Thyroid gland (tissue), 4 donors: ENCODE measurements around the gene POU2F3. TPM values are rescaled to one million over a fixed set of nuclear protein-coding genes. Genes with fewer than 3 reads are reported as not detected.

Experiments
- DNase-seq, 2 donors: peaks; one replicate each; pipeline ENCODE4 v3.0.0-alpha.2; 2019
- H3K27ac ChIP-seq, 3 donors: fragments of 200-600 bp; sonication (generic); 1 replicate in 2 of 3; 2 replicates in 1 of 3; pipeline ENCODE4 v1.5.1; 2016 to 2019; ENCODE audit warnings: mild to moderate bottlenecking in 1 of 3, moderate library complexity in 1 of 3
- H3K27me3 ChIP-seq: fragments of 200-600 bp; sonication (generic); one replicate; pipeline ENCODE4 v1.5.1; 2019
- H3K36me3 ChIP-seq, 2 donors: fragments of 200-600 bp; sonication (generic); one replicate each; pipeline ENCODE4 v1.5.1; 2016 to 2019
- H3K4me1 ChIP-seq, 2 donors: fragments of 200-600 bp; sonication (generic); one replicate each; pipeline ENCODE4 v1.5.1; 2017 to 2019
- H3K4me3 ChIP-seq, 3 donors: fragments of 200-600 bp; sonication (generic); replicated peaks in 1 of 3; 1 replicate in 2 of 3; 2 replicates in 1 of 3; pipeline ENCODE4 v1.5.1; 2016; ENCODE audit warnings: mild to moderate bottlenecking in 1 of 3
- H3K9me3 ChIP-seq: fragments of 200-600 bp; sonication (generic); one replicate; pipeline ENCODE4 v1.5.1; 2017
- POLR2A ChIP-seq, 2 donors: fragments of 450-650 bp; IDR thresholded peaks; one replicate each; pipeline ENCODE4 v1.6.1; 2017; ENCODE audit warnings: antibody characterized with exemption in 2 of 2, mild to moderate bottlenecking in 2 of 2, moderate library complexity in 1 of 2
- WGBS, 2 donors: methylation state at CpG; one replicate each; pipeline ENCODE4 v1.1.5; 2017; 5-methylcytosine and 5-hydroxymethylcytosine counted together
- intact Hi-C: fragments of 100-400 bp; cut with DNase I; formaldehyde crosslinking; loops from one replicate; pipeline ENCODE4 v1.15.1; 2023
- total RNA-seq, 4 donors: library from RNA; depleted of rRNA; stranded (reverse); fragments of >200 nt; gene quantifications; one replicate each; pipeline ENCODE4 v1.2.3, GENCODE V29; 2016
- TF ChIP-seq, protein P1 (sequence below), 6 experiments: fragments of 200-600 bp in 3 of 6; fragments of 450-650 bp in 3 of 6; sonication (generic) in 3 of 6; IDR thresholded peaks; one replicate each; pipeline ENCODE4 v1.5.1; 2016 to 2019; ENCODE audit warnings: antibody characterized with exemption in 6 of 6, mild to moderate bottlenecking in 2 of 6, inconsistent platforms in 1 of 6, moderate library complexity in 1 of 6

The POU2F3 gene
- total RNA-seq, 4 donors from 2014 or later = 1.2 to 2.3 (median 1.8) TPM

DNA sequence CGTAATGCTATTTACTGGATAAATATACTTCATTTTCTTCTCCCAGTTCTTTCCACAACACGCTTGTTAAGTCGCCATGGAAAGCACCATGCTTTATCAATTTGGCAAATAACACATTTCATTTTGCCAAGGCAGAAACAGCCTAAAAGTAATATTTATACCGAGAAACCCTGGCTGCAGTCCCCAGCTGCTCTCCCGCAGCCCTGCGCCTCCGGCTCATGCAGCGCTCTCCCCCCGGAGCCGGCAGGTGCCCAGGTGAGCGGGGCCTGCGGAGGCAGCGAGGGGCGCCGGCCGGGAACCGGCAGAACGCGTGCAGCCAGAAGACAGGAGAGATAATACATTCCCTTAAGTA, 95.6 kb downstream of the POU2F3 start:
- WGBS, 2 donors = 0 to 1% methylated on average over 17 to 19 of the region's 19 CpGs
- H3K36me3 ChIP-seq = no peaks in the 10 kb centered on the region
- H3K4me1 ChIP-seq = peaks cover 28 to 35% of the 10 kb centered on the region in 2 donors
- peak overlapping the region; percentile 58 to 92 (median 61) for H3K4me3 ChIP-seq
- intact Hi-C loops = loop anchor here (5.0 kb wide), 1 partner anchor 352 kb away; no protein-coding TSS in a partner anchor
- peak overlapping the region; percentile 83 to 99 (median 93) for H3K27ac ChIP-seq
- H3K9me3 ChIP-seq = no peaks in the 10 kb centered on the region
- no peaks in the 10 kb centered on the region for H3K27me3 ChIP-seq
- TF ChIP-seq POLR2A (IDR thresholded peaks at IDR 0.05) = no peak
- TF ChIP-seq, protein P1, sequence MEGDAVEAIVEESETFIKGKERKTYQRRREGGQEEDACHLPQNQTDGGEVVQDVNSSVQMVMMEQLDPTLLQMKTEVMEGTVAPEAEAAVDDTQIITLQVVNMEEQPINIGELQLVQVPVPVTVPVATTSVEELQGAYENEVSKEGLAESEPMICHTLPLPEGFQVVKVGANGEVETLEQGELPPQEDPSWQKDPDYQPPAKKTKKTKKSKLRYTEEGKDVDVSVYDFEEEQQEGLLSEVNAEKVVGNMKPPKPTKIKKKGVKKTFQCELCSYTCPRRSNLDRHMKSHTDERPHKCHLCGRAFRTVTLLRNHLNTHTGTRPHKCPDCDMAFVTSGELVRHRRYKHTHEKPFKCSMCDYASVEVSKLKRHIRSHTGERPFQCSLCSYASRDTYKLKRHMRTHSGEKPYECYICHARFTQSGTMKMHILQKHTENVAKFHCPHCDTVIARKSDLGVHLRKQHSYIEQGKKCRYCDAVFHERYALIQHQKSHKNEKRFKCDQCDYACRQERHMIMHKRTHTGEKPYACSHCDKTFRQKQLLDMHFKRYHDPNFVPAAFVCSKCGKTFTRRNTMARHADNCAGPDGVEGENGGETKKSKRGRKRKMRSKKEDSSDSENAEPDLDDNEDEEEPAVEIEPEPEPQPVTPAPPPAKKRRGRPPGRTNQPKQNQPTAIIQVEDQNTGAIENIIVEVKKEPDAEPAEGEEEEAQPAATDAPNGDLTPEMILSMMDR (IDR thresholded peaks at IDR 0.05) = no peak
- peak; percentile 54 to 56 for DNase-seq

DNA sequence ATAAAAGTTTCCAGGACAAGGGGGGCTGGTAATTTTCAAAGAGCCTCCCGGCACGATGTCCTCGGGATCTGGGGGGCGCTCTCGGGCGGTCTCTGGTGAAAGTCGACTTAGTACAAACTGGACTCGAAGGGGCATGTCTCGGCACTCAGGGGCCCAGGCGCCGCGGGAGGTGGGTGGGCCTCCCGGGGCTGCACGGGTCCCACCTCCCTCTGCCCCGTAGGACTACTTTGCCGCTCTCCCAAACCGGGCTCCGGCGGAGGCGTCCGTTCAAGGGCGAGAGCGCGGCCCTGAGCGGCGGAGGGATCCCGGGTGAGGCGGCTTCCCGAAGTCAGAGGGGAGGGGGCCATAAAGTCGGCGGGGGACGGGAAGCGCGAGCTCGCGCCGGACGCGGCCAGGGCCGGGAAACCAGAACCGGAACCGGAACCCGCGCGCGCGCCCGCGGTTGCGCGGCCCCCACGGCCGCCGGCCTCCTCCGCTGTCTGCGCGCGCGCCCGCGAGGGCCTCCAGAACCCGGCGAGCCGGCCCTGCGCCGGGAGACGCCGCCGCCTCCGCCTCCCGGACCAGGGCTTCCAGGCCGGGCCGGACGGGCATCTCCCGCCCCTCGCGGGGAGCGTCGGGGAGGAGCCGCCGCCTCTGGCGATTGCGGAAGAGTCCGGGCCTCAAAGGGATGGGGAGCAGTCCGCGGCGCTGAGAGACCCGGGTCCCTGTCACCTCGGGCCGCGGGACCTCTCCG, 96.1 kb downstream of the POU2F3 start, which contains the start of gene ARHGEF12:
Gene ARHGEF12, plus strand, starts transcription at position 506 of the 733 bp plus-strand sequence. CDS start 831 bp downstream, outside the sequence.
- peak within 1 kb of the TSS; percentile 58 to 92 (median 65) for H3K4me3 ChIP-seq
- TF ChIP-seq, protein P1 (IDR thresholded peaks at IDR 0.05) = peak in 3 of 6 experiments; percentile 14 to 32 (median 18)
- TF ChIP-seq POLR2A (IDR thresholded peaks at IDR 0.05) = peak; percentile 75 to 93
- no peaks in the 10 kb centered on the region for H3K27me3 ChIP-seq
- no peaks in the 10 kb centered on the region for H3K9me3 ChIP-seq
- H3K36me3 ChIP-seq = no peaks in the 10 kb centered on the region
- WGBS, 2 donors = 0% methylated on average over 8 to 12 of the region's 92 CpGs
- peak; percentile 95 to 96 for DNase-seq
- peaks cover 28 to 35% of the 10 kb centered on the region in 2 donors for H3K4me1 ChIP-seq
- intact Hi-C loops = loop anchor here (5.0 kb wide), 1 partner anchor 351 kb away; no protein-coding TSS in a partner anchor
- H3K27ac ChIP-seq = peak within 1 kb of the TSS; percentile 90 to 99 (median 93)

DNA sequence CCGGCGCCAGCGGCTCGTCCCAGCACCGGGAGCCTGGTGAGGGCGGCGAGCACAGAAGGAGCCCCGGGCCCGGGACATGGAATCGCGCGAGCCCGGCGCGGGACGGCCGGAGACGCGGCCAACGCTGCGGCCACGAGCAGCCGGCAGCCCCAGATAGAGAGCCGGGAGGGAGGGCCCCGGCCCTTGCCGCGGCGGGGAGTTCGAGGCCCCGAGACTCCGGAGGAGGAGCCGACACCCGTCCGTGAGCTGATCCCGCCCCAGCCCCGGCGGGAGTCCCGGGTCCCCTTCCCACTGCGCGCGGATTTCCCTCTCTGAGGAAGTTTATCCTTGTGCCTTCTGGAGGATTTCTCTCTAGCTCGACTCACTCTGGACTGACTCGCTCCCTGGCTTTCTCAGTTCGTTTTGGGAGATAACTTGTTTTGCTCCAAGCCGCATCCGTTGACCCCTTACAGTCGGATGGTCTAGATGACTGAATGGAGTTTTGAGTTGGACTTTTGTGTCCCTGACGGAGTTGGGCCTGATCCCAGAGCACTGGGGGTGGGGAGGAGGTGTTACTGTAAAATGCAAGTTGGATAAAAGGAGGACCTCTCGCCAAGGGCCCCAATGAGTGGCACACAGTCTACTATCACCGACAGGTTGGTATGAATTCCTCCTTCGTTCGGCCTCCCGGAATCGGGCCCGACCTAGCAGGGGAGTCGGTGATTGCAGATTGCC, 96.9 kb downstream of the POU2F3 start:
- WGBS, 2 donors = 0% methylated on average over 14 to 24 of the region's 56 CpGs
- intact Hi-C loops = loop anchor here (5.0 kb wide), 1 partner anchor 351 kb away; no protein-coding TSS in a partner anchor
- H3K9me3 ChIP-seq = no peaks in the 10 kb centered on the region
- peaks cover 22 to 41% of the 10 kb centered on the region in 2 donors for H3K4me1 ChIP-seq
- peak overlapping the region; percentile 45 to 92 (median 65) for H3K4me3 ChIP-seq
- TF ChIP-seq, protein P1 (IDR thresholded peaks at IDR 0.05) = no peak
- no peak for TF ChIP-seq POLR2A (IDR thresholded peaks at IDR 0.05)
- peak; percentile 48 to 52 for DNase-seq
- no peaks in the 10 kb centered on the region for H3K27me3 ChIP-seq
- H3K36me3 ChIP-seq = no peaks in the 10 kb centered on the region
- H3K27ac ChIP-seq = peak overlapping the region; percentile 90 to 99 (median 93)

DNA sequence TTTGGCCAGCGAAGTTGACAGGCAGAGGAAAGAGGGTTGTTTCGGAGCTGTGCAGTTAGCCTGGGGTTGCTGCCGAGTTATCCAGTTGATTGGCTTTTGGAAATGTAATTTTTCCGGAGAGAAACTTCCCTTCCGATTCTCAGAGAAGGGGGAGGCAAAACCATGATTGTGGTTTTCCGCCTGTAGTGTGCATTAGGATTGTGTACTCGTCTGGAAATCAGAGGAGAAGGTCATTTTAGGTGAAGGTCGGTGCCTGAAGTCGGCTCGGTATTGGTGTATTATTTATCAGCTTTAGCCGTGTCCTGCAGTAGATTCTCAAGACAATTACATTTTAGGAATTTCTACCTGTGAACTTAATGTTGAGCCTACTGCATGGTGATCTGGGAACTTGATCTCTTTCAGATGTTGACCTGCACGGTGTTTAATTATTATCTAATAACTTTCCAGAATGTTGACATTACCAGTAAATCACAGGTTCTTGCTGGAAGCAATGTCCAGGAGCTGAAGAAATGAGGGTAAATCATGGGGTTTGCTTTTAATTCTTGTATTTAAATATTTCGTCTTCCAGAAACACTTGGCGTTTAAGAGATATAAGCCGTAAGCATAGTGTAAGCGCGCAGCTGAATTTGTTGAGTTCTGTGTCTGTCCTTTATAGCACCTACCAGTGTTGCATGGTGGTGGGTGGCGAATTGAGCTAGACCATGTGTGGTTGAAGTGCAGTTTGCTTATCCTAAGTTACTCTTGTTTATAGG, 97.6 kb downstream of the POU2F3 start:
- WGBS, 2 donors = 4 to 7% methylated on average over 18 of the region's 18 CpGs
- intact Hi-C loops = loop anchor here (5.0 kb wide), 1 partner anchor 350 kb away; no protein-coding TSS in a partner anchor
- no peak for TF ChIP-seq POLR2A (IDR thresholded peaks at IDR 0.05)
- TF ChIP-seq, protein P1 (IDR thresholded peaks at IDR 0.05) = no peak
- DNase-seq = no peak
- Histone ChIP-seq H3K27ac (peak overlapping the region; percentile 90 to 99 (median 93)), H3K4me1 (peaks cover 28 to 41% of the 10 kb centered on the region in 2 donors), H3K4me3 (peak overlapping the region; percentile 45 to 92 (median 65)), H3K9me3 (no peaks in the 10 kb centered on the region), H3K36me3 (no peaks in the 10 kb centered on the region), H3K27me3 (no peaks in the 10 kb centered on the region)
